Urinary bladder (tissue), 4 donors: ENCODE data around the gene HRG. TPM values are rescaled to one million over a fixed set of nuclear protein-coding genes. Genes with fewer than 3 reads are reported as not detected.
"Not testable (repeated sequence)": the region's sequence is repeated elsewhere in the genome, so short reads cannot be mapped to it uniquely, and the experiment has no call there.

ENCODE experiments used
- DNase-seq: peaks from one replicate; pipeline ENCODE4 v3.0.0-alpha.2; 2015; ENCODE audit errors: extremely low spot score
- H3K27ac ChIP-seq: one replicate; pipeline ENCODE4 v1.5.1; 2013; ENCODE audit warnings: low read depth, mild to moderate bottlenecking, moderate library complexity
- H3K36me3 ChIP-seq: one replicate; pipeline ENCODE4 v1.6.1; 2013; ENCODE audit warnings: mild to moderate bottlenecking, moderate library complexity; ENCODE audit not compliant: insufficient read depth
- H3K4me1 ChIP-seq: one replicate; pipeline ENCODE4 v1.6.1; 2013; ENCODE audit warnings: mild to moderate bottlenecking, moderate library complexity; ENCODE audit not compliant: insufficient read depth
- H3K4me3 ChIP-seq: one replicate; pipeline ENCODE4 v1.5.1; 2013; ENCODE audit warnings: low read depth, low read length
- WGBS: extraction: QIAGEN DNeasy Blood & Tissue Kit; methylation state at CpG from one replicate; pipeline ENCODE4 v1.1.7; 2013; 5-methylcytosine and 5-hydroxymethylcytosine counted together
- polyA plus RNA-seq: library from polyadenylated mRNA; stranded (reverse); fragments of 200-250 nt; gene quantifications from one replicate; pipeline ENCODE4 v1.2.3, GENCODE V29; 2013
- small RNA-seq: library from RNA; depleted of rRNA; stranded (forward); fragments of <200 nt; gene quantifications from one replicate; pipeline ENCODE3, GENCODE V24; 2014
- total RNA-seq: library from RNA; depleted of rRNA; stranded (reverse); fragments of >200 nt; gene quantifications from one replicate; pipeline ENCODE4 v1.2.3, GENCODE V29; 2014
- donor health status: healthy with polysubstance abuse.
- donor health status: healthy.

The HRG gene
- total and polyA plus RNA-seq, 2 donors, result 0.46 TPM; not detected in 1

DNA sequence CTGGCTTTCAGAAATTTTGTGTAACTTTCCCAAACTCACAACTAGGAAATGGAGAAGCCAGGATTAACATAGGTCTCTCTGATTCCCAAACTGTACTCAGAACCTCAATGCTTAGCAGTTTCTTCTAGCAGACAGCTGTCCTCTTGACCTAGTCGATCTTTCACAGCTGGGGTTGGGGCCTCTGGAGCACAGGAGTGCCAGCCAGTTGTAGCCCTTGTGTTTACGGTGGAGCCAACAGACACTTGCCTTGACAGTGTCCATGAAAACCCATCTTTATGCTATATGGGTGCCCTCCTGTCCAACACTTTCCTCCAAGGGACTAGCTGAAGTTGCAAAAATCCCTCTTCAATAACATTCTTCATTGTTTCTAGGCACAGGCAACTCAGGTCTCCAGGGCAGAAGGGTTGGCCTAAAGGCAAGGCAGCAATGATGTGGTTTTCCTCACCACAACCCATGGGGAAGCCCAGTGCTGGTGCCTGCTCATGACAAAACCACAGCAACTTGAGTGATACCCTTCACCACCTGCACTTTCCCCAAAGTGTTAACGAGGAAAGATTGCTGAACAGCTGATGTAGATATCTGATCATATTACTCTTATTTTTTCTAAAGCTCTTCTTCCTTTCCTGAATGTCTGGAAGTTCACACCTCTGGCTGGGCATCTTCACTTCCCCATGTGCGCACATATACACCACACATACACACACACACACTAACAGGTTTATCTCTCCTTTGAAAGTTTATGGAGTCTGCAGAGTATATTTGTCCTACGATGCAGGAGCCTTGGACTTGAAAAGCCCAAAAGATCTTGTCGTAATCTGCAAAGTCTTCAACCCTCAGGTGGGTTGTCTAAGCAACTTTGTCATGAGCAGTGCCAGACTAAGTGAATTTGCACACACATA, 40.3 kb downstream of the HRG start:
- no peaks in the 10 kb centered on the region for H3K4me1 ChIP-seq
- H3K4me3 ChIP-seq, result no peak overlapping the region
- no peak for DNase-seq
- H3K27ac ChIP-seq, result no peak overlapping the region
- no peaks in the 10 kb centered on the region for H3K36me3 ChIP-seq
- WGBS, result 76% methylated on average over 6 of the region's 6 CpGs

DNA sequence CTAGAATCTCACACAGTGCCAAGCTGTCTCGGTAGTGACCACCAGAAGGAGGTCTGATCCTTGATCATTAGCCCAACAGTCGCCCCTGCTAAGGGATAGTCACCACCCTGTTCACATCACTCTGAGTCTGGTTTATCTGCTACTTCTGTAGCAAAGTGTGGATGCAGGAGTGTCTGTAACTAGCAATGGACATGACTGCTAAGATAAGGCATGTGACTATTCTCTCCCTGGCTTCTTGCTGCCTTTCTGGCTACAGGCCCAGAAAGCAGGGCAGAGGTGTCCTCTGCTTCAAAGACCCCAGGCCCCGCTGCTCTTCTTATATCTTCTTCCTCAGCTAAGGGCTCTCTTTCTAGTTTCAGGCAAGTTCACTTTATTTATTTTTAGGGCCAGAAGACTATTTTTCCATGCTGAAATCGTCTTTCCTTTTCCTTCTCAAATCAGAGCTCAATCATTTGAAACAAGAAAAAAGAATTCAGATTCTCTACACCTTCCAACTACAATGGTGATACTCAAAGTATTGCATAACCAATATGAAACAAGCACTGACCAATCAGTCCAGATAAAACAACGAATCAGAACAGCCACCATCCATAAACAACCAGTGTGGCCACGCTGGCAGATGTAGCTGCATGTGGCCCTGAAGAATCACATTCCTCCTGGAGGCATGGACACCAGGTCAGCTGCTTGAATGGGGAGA, 43.3 kb downstream of the HRG start:
- DNase-seq, result no peak
- no peak overlapping the region for H3K4me3 ChIP-seq
- no peaks in the 10 kb centered on the region for H3K36me3 ChIP-seq
- H3K27ac ChIP-seq, result no peak overlapping the region
- 68% methylated on average over 6 of the region's 6 CpGs for WGBS
- no peaks in the 10 kb centered on the region for H3K4me1 ChIP-seq

DNA sequence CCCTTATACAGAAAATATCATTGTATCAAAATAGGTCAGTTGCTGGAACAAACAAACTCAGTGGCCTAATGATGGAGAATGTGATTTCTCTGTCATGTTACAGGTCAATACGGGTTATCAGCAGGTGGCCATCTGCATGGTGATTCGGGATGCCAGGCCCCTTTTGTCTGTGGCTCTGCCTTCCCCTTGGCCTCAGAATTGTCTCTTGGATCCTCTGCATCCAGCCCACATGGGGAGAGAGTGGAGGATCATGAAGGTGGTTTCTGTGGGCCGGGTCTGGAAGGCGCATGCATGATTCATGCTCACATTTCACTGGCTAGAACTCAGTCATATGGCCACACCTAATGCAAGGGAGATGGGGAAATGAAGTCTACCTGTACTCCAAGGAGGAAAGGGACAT, 44.9 kb downstream of the HRG start:
- H3K27ac ChIP-seq, H3K36me3 ChIP-seq, DNase-seq, H3K4me3 ChIP-seq, H3K4me1 ChIP-seq: not testable (repeated sequence)
- 73% methylated on average over 4 of the region's 4 CpGs for WGBS

DNA sequence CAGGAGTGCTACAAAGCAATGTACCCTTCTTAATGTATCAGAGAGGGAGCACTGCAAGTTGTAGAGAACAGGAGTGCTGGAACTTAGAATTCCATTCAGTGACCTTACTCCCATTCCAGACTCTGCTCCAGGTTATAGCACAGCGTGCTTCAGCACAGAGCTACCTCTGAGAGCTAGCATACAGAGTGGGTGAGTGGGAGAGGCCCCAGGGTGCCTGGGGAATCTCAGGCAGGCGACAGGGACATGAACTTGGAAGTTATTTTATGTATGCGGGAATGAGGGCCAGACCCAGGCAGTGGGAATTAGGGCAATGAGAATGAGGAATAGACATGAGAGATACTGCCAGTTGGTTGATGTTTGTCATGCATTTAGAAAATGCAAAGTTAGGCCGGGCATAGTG, 47.7 kb downstream of the HRG start:
- DNase-seq, result no peak
- Histone ChIP-seq H3K27ac (no peak overlapping the region), H3K36me3 (no peaks in the 10 kb centered on the region), H3K4me3 (no peak overlapping the region), H3K4me1 (no peaks in the 10 kb centered on the region)
- 66% methylated on average over 4 of the region's 4 CpGs for WGBS

DNA sequence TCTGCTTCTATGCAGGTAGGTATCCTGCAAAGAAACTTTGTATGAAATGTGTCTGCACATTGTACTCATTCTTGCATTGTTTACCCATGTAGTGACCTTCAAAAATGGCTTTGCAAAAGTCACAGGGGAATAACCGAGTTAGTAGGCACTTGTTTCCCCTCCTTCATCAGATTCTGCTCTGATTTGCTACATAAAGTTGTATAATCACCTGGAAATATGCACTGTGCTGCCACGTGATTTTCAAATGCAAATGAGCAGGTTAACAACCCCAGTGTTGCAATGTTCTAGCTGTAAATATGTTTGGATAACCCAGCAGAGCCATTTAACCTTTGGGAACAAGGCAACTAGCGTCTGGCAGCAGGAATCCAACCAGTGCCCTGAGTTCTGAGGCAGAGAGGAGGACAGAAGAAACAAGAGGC, 51.2 kb downstream of the HRG start, which contains the start of gene KNG1:
Gene KNG1, plus strand, starts transcription at position 321 of the 419 bp plus-strand sequence. CDS start 184 bp downstream, outside the sequence.
- no peak within 1 kb of the TSS for H3K27ac ChIP-seq
- 48% methylated on average over 3 of the region's 3 CpGs for WGBS
- no peaks in the 10 kb centered on the region for H3K4me1 ChIP-seq
- no peaks in the 10 kb centered on the region for H3K36me3 ChIP-seq
- DNase-seq, result no peak
- no peak within 1 kb of the TSS for H3K4me3 ChIP-seq

DNA sequence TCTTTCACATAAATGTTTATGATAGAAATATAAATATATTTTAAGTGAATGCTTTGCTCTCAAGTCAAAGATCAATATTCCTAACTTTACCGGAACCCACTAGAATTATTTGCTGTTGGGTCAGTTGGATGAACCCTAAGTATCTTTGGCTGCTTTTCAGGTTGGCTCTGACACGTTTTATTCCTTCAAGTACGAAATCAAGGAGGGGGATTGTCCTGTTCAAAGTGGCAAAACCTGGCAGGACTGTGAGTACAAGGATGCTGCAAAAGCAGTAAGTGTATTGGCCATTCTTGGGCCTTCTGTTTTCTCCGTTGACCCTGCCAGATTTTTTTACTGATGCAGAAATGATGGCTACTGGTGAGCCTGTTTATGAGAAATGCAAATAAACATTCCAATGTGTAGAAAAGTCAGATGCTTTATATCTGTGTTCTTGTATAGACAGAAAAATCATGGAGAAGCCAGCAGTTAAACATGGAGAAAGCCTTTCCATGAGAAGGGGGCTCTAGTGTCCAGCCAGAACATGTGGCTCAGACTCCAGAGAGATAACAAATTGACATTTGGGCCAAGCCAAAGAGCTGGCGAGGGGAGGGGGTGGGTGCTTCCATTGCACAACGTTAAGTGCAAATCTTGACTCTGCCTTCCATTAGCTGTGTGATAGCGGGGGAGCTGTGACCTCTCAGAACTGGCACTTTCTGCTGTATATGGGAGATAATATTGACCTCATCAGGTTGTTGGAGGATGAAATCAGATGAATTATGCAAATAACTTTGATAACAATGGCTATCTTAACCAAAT, 54.3 kb downstream of the HRG start:
- H3K4me3 ChIP-seq, result no peak overlapping the region
- no peaks in the 10 kb centered on the region for H3K4me1 ChIP-seq
- WGBS, result 33% methylated on average over 7 of the region's 7 CpGs
- H3K36me3 ChIP-seq, result no peaks in the 10 kb centered on the region
- H3K27ac ChIP-seq, result no peak overlapping the region
- DNase-seq, result no peak

DNA sequence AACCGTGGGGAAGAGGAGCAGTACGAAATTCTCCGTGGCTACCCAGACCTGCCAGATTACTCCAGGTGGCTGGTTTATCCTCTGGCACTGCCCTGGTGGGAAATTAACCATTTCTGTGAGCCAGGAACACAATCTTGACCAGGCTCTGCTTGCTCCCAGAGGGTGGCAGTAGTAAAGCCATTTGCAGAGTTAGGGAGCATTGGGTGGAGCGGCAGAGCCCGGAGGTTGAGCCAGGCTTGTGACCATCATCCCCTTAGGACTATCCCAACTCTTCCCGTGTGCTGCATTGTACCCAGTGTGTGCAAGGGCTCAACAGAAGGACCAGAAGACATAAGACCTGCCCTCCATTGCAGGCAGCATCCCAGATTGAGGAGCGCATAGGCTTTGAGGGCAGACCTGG, 56.6 kb downstream of the HRG start:
- Histone ChIP-seq H3K36me3 (no peaks in the 10 kb centered on the region), H3K4me3 (no peak overlapping the region), H3K4me1 (no peaks in the 10 kb centered on the region), H3K27ac (no peak overlapping the region)
- no peak for DNase-seq
- WGBS, result 43% methylated on average over 7 of the region's 7 CpGs

DNA sequence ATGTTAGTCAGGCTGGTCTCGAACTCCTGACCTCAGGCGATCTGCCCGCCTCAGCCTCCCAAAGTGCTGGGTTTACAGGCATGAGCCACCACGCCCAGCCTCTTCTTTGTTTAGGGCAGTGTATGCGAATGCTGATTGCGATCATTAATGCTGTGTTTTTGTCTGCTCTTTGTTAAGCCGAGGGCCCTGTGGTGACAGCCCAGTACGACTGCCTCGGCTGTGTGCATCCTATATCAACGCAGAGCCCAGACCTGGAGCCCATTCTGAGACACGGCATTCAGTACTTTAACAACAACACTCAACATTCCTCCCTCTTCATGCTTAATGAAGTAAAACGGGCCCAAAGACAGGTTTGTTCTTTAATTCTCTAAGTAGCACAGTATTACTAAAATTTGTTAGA, 59.1 kb downstream of the HRG start:
- DNase-seq, result no peak
- Histone ChIP-seq H3K27ac (no peak overlapping the region), H3K4me1 (no peaks in the 10 kb centered on the region), H3K36me3 (no peaks in the 10 kb centered on the region), H3K4me3 (no peak overlapping the region)
- WGBS, result 76% methylated on average over 12 of the region's 12 CpGs

Small RNA genes lying within 50 kb of the gene (small RNA-seq; reads per million reads assigned to genes)
- not detected for gene RF00017

Other genes starting within 250 kb of the HRG start
- 2.7 TPM for gene CRYGS, start 121.6 kb upstream of the HRG start, total RNA-seq
- 1.3 TPM for gene CRYGS, start 121.6 kb upstream of the HRG start, polyA plus RNA-seq
- gene TBCCD1, start 98.7 kb upstream of the HRG start, total RNA-seq, result 20.6 TPM
- gene TBCCD1, start 98.7 kb upstream of the HRG start, polyA plus RNA-seq, result 7.3 TPM
- gene DNAJB11, start 95.3 kb upstream of the HRG start, total RNA-seq, result 38.9 TPM
- gene DNAJB11, start 95.3 kb upstream of the HRG start, polyA plus RNA-seq, result 37.1 TPM
- 0.26 TPM for gene AHSG, start 53.0 kb upstream of the HRG start, total RNA-seq
- gene AHSG, start 53.0 kb upstream of the HRG start, polyA plus RNA-seq, result 0.71 TPM
- not detected for gene FETUB, start 25.6 kb upstream of the HRG start, total RNA-seq
- gene FETUB, start 25.6 kb upstream of the HRG start, polyA plus RNA-seq, result not detected
- not detected for gene KNG1, start 51.3 kb downstream of the HRG start, total RNA-seq
- gene KNG1, start 51.3 kb downstream of the HRG start, polyA plus RNA-seq, result 0.37 TPM
- 727 TPM for gene EIF4A2, start 117.6 kb downstream of the HRG start, total RNA-seq
- 528 TPM for gene EIF4A2, start 117.6 kb downstream of the HRG start, polyA plus RNA-seq
- gene RFC4, start 140.5 kb downstream of the HRG start, total RNA-seq, result 27.1 TPM
- gene RFC4, start 140.5 kb downstream of the HRG start, polyA plus RNA-seq, result 16.7 TPM
- 1.4 TPM for gene ADIPOQ, start 176.7 kb downstream of the HRG start, total RNA-seq
- 18.7 TPM for gene ADIPOQ, start 176.7 kb downstream of the HRG start, polyA plus RNA-seq